Lower lobe of right lung (tissue), 2 donors: ENCODE measurements around the gene C1QTNF1. TPM values are rescaled to one million over a fixed set of nuclear protein-coding genes. Genes with fewer than 3 reads are reported as not detected.
"Not testable (repeated sequence)": the region's sequence is repeated elsewhere in the genome, so short reads cannot be mapped to it uniquely, and the experiment has no call there.

Experiments used
- ATAC-seq, 2 donors: fragments of 200-7000 bp; cut with Tn5 transposase; one replicate each; pipeline ENCODE4 v1.9.1; 2020 to 2022; ENCODE audit warnings: mild to moderate bottlenecking in 2 of 2, moderate library complexity in 2 of 2
- DNase-seq: peaks from one replicate; pipeline ENCODE4 v3.0.0-alpha.2; 2020
- H3K27ac ChIP-seq: fragments of 200-600 bp; one replicate; pipeline ENCODE4 v1.8.0; 2022
- H3K27me3 ChIP-seq: fragments of 200-600 bp; one replicate; pipeline ENCODE4 v1.8.0; 2022; ENCODE audit warnings: low read depth
- H3K36me3 ChIP-seq: fragments of 200-600 bp; one replicate; pipeline ENCODE4 v1.8.0; 2022; ENCODE audit warnings: mild to moderate bottlenecking
- H3K4me1 ChIP-seq: fragments of 200-600 bp; one replicate; pipeline ENCODE4 v1.8.0; 2022
- H3K4me3 ChIP-seq: fragments of 200-600 bp; one replicate; pipeline ENCODE4 v1.8.0; 2022; ENCODE audit warnings: mild to moderate bottlenecking
- H3K9me3 ChIP-seq: fragments of 200-600 bp; one replicate; pipeline ENCODE4 v1.8.0; 2022
- CTCF ChIP-seq: fragments of 200-600 bp; IDR thresholded peaks from one replicate; pipeline ENCODE4 v1.8.0; 2022; ENCODE audit warnings: antibody characterized with exemption, mild to moderate bottlenecking
- intact Hi-C: fragments of 100-400 bp; cut with DNase I; formaldehyde crosslinking; loops from one replicate; pipeline ENCODE4 v1.11.0; 2022
- total RNA-seq: library from RNA; stranded (reverse); fragmentation: NEBNext Ultra II Directional; extraction: Animal tissue kit (Norgen Biotek cat#: 25700); gene quantifications from one replicate; pipeline ENCODE4 v1.2.1, GENCODE V29; 2021
- donor health status: DM: no; HTN: yes; CAD: no; lungs with severe emphysema.

C1QTNF1 gene
- total RNA-seq, 1 donor from 2014 or later: 24.9 TPM

- H3K4me1 ChIP-seq: peaks cover 52% of the 10 kb centered on the region
- no peaks in the 10 kb centered on the region for H3K36me3 ChIP-seq
- intact Hi-C loops: no loop called here
- ATAC-seq (no peak), DNase-seq (no peak)
- H3K4me3 ChIP-seq: no peak overlapping the region
- H3K27ac ChIP-seq: no peak overlapping the region
- H3K9me3 ChIP-seq: no peaks in the 10 kb centered on the region
- peaks cover 6% of the 10 kb centered on the region for H3K27me3 ChIP-seq
- no peak for TF ChIP-seq CTCF
Observed at GRCh38 chr17:79019261-79019631, 4.7 kb upstream of the C1QTNF1 start.

GRCh38 chr17:79019632-79020584, 4.1 kb upstream of the C1QTNF1 start:
- ATAC-seq (peak in 1 of 2 donors; percentile 35), DNase-seq (no peak)
- no peak overlapping the region for H3K4me3 ChIP-seq
- H3K36me3 ChIP-seq: no peaks in the 10 kb centered on the region
- H3K27me3 ChIP-seq: peaks cover 9% of the 10 kb centered on the region
- peak overlapping the region; percentile 53 for H3K27ac ChIP-seq
- intact Hi-C loops: no loop called here
- H3K9me3 ChIP-seq: no peaks in the 10 kb centered on the region
- H3K4me1 ChIP-seq: peaks cover 59% of the 10 kb centered on the region
- TF ChIP-seq CTCF: peak; percentile 75

GRCh38 chr17:79020631-79021301, 3.2 kb upstream of the C1QTNF1 start:
- Histone ChIP-seq H3K4me1 (peaks cover 67% of the 10 kb centered on the region), H3K36me3 (no peaks in the 10 kb centered on the region), H3K27me3 (peaks cover 9% of the 10 kb centered on the region), H3K27ac (peak overlapping the region; percentile 74), H3K9me3 (no peaks in the 10 kb centered on the region), H3K4me3 (no peak overlapping the region)
- DNase-seq (no peak), ATAC-seq (no peak)
- TF ChIP-seq CTCF: no peak
- intact Hi-C loops: no loop called here

- intact Hi-C loops, H3K4me3 ChIP-seq, H3K9me3 ChIP-seq, ATAC-seq, H3K27me3 ChIP-seq, DNase-seq, H3K36me3 ChIP-seq: not testable (repeated sequence)
- Histone ChIP-seq H3K4me1 (peaks cover 79% of the 10 kb centered on the region), H3K27ac (peak overlapping the region; percentile 74)
Observed at GRCh38 chr17:79021929-79022328, 2.0 kb upstream of the C1QTNF1 start.

DNA sequence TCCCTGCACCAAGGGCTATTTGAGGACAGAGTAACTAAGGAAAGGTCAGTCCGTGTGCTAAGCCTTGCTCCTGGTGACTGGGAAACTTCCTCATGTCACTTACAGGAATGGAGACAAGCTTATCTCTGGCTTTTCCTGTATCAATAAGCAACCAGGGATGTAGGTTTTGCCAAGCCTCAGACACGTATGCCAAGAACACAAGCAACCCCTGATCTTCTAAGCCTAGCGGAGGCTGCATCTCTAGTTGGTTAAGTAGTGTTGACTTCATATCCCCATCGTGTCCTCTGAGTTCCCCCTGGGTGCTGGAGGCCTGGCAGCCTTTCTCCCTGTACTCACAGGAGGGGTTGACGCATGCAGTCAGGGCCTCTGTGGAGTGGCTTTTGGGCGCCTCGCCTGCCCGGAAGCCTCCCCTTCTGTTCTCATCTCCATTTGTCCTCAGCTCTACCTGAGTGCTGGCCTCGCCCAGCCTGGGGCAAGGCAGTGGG, 1.4 kb upstream of the C1QTNF1 start:
- ATAC-seq: peak; percentile 29 to 71
- Histone ChIP-seq H3K4me1 (peaks cover 85% of the 10 kb centered on the region), H3K36me3 (no peaks in the 10 kb centered on the region), H3K27ac (peak overlapping the region; percentile 74), H3K9me3 (no peaks in the 10 kb centered on the region), H3K27me3 (peaks cover 9% of the 10 kb centered on the region), H3K4me3 (peak overlapping the region; percentile 3)
- intact Hi-C loops: no loop called here
- TF ChIP-seq CTCF: no peak
- peak; percentile 71 for DNase-seq
